NCI-H2107 treated with DMSO at 0.1 percent for 48 hours (cell line): ENCODE measurements around the gene DUSP19.
"Not testable (repeated sequence)": the region's sequence is repeated elsewhere in the genome, so short reads cannot be mapped to it uniquely, and the experiment has no call there.

Experiments used
- DNase-seq: peaks from one replicate; lab custom pipeline; 2025; ENCODE audit not compliant: unreplicated experiment; lab: John Stamatoyannopoulos, UW

Gene DUSP19

GRCh38 chr2:183078464-183079138 is at the start of gene DUSP19:
Gene DUSP19 (plus strand): TSS chr2:183078747. CDS start chr2:183078934, 187 bp downstream.
- peak; percentile 97 for DNase-seq

DNA sequence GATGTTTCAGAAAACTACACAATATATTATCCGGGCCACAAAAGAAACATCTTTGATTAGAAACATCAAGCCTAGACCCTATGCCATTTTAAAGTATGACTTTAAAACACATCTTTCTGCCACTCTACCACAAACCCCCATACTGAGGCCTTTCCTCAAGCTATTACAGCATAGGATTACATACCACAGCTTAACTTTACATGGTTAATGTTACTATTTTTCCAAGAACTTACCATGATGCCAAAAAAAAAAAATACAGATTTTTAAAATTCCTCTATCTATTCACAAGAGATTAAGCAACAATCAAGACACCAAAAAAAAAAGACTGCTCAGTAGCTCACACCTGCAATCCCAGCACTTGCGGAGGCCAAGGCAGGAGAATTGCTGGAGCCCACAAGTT is 49.3 kb upstream of the DUSP19 start:
- DNase-seq: no peak

DNA sequence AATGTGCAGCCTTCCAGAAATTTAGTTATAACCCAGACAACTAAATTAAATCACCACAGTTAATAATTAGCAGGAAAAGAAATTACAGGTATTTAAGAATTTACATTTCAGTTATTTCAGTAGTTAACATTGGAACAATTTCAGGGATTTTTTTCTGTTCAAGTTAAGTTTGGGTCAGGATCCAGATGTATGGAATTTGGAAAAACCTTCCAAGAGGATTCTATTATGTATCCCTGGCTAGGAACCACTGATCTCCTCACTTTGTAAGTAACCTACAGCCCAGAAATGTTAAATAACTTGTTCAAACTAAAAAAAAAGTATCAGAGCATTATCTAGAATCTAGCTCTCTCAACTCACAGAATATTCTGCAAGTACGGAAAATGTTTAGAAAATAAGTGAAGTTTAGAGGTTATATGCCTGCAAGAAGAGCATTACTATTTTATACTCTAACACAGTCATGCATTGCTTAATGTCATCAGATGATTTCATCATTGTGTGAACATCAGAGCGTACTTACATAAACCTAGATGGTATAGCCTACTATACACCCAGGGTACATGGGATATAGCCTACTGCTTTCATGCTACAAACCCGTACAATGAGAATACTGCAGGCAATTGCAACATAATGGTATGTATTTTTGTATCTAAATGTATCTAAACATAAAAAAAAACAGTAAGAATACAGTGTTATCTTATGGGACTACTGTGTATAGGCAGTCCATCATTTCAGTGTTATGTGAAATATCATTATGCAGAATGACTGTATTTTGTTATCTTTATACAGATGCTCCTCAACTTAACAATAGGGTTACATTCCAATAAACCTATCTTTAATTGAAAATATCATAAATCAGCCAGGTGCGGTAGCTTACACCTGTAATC is 46.4 kb upstream of the DUSP19 start:
- DNase-seq: no peak

GRCh38 chr2:183033951-183034350 is 44.6 kb upstream of the DUSP19 start:
- no peak for DNase-seq

GRCh38 chr2:183034806-183035205 is 43.7 kb upstream of the DUSP19 start:
- no peak for DNase-seq

- no peak for DNase-seq
These were observed 43.1 kb upstream of the DUSP19 start for GRCh38 chr2:183035298-183035953.

DNA sequence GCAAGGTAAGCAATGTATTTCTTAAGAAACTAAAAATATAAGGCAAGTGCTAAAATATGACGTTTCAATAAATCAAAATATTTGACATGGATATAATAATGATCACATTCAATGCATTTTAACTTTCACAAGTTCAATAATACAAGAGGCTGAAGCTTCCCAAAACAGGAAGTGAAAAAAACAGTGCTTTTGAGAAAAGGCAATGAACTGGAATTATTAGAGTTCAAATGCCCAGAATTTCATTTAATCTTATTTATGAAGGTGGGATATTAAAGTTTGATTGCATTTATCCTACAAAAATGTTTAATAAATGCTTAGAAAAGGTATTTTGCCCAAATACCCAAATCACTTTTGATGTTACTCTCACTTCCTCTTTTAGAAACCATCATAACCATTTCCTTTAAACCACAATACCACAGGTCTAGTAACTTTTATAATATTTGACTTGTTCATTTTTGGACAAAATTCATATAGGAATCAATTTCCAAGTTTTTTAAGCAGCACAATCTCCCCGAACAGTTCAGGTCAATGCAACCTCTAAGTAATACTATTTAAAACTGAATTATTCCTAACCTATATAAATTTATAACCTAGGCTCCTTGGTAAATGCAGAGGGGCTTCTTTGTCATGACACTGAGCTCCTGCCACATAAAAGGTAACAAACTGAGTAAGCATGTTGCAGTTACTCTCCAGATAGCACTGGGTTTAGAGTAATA is 42.4 kb upstream of the DUSP19 start:
- DNase-seq: no peak

- peak; percentile 25 for DNase-seq
These were observed 41.4 kb upstream of the DUSP19 start for GRCh38 chr2:183037074-183037552.

DNA sequence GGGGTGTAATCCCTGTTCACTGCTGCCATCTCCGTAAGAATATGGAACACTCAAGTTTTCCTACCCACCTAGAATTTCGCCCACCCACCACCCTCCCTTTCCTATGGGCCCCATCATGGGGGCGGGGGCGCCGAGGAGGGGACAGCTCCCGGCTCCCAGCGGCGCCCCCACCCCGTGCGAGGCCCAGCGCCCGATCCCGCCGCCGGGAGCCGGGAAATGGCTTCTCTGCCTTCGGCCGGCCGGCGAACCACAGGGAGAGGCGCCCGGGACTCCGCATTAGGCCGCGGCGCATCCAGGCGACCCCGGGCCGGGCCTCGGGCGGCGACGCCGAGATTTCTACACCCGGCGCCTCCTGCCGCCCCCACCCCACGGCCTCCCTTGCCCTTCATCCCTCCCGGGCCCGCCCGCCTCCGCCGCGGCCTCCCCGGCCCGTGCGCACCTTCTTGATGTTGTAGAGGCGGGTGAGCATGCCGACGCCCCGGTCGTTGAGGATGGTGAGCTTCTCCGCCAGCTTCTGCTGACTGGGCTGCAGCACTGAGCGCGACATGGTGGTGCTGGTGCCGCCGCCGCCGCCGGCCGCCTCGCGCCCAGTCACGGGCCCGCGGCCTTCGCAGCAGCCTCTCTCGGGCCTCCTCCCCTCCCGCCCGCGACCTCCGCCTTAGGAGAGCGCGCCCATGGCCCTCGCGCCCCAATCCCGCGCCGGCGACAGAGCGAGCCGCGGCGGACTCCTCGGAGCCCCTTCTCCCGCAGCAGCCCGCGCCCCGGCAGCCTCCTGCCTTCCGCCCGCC is 40.8 kb upstream of the DUSP19 start:
- no peak for DNase-seq

- DNase-seq: peak; percentile 31
These were observed 39.9 kb upstream of the DUSP19 start, which contains the start of gene NCKAP1 for GRCh38 chr2:183038341-183039300. Gene NCKAP1 (minus strand): TSS chr2:183038457. CDS start chr2:183038099, 358 bp downstream.

DNA sequence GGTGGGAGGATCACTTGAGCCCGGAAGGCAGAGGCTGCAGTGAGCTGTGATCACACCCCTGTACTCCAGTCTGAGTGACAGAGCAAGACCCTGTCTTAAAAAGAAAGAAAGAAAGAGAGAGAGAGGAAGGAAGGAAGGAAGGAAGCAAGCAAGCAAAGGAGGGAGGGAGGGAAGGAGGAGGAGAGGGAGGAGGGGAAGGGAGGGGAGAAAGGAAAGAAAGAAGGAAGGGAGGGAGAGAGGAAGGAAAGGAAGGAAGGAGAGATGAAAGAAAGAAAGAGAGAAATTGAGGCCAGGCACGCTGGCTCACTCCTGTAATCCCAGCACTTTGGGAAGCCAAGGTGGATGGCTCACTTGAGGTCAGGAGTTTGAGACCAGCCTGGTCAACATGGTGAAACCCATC is 37.9 kb upstream of the DUSP19 start:
- no peak for DNase-seq

DNA sequence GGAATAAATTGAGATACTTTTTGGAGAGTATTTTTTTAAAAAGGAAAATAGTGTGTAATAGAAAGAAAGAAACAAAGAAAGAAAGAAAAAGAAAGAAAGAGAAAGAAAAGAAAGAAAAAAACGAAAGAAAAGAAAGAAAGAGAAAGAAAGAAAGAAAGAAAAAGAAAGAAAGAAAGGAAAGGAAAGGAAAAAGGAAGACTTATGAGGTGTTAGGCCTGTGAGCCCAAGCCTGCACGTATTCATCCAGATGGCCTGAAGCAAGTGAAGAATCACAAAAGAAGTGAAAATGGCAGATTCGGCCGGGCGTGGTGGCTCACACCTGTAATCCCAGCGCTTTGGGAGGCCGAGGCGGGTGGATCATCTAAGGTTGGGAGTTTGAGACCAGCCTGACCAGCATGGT is 35.0 kb upstream of the DUSP19 start:
- DNase-seq: not testable (repeated sequence)

GRCh38 chr2:183047486-183048125 is 30.9 kb upstream of the DUSP19 start:
- not testable (repeated sequence) for DNase-seq

DNA sequence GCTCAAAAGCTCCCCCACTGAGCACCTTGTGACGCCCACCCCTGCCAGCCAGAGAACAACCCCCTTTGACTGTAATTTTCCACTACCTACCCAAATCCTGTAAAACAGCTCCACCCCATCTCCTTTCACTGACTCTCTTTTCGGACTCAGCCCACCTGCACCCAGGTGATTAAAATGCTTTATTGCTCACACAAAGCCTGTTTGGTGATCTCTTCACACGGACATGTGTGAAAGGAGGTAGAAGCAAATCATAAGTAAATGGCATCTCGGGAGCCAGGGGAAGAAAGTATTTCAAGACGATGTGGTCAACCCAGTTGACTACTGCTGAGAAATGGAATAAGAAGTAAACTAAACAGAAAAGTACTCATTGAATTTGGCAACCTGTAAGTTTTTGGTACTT is 29.1 kb upstream of the DUSP19 start:
- no peak for DNase-seq

DNA sequence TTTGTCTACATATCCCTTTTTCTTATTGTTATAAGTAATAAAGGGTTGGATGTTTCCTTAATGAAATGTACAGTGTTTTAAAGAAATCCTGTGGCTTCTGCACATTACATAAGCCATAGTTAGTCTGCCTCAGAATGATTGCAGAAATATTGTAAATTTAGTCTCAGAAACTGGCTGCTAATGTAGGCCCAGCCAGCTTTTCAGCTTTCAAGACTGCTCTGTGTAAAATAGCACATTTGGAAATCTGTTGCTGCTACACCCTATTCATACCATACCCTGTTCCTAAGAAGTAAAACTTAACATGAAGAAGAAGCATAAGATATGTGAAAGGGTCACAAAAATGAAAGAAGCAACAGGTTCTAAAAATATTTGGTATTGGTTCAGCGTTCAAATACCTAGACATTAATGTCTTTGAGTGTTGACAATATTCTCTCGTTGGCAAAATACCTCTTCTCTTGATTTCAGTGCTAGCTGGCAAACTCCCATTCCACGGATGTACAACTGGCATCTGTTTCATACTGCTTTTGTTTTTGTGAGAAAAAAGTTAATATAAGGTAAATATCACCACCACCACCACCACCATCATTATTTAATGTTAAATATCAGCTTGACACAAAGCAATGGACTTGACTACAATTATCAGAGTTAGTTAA is 21.1 kb upstream of the DUSP19 start:
- DNase-seq: no peak

DNA sequence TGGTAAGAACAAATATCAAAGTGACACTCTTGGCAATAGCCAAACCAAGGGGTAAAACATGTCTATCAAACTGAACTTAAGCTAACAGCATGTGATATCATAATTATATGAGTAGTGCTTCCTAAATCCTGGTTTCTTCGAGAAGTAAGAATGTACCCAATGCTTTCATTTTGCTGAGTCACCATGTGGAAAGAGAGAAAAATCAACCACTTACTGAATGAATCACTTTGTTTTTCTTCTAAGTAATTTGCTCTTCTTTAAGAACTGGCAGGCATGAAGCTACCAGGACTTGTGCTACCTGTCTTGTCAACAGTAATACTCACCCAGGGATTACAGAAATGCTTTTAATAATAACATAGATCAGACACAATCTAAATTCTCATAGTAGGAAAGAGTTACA is 19.0 kb upstream of the DUSP19 start:
- no peak for DNase-seq

- DNase-seq: no peak
These were observed 17.8 kb upstream of the DUSP19 start for GRCh38 chr2:183060571-183061231.
